Measurements from ENCODE around the gene SDE2. TPM values are rescaled to one million over a fixed set of nuclear protein-coding genes. Genes with fewer than 3 reads are reported as not detected.

SDE2 gene
- total RNA-seq, 1 donor from 2014 or later: 21.5 TPM

GRCh38 chr1:226041419-226041818 is 42.3 kb upstream of the SDE2 start:
- Mint-ChIP-seq H3K27ac (no peak overlapping the region), H3K27me3 (ENCODE audit: low read depth) (no peaks in the 10 kb centered on the region), H3K9me3 (no peaks in the 10 kb centered on the region), H3K4me1 (peaks cover 4% of the 10 kb centered on the region), H3K4me3 (no peak overlapping the region), H3K36me3 (peaks cover 4% of the 10 kb centered on the region)
- TF ChIP-seq CTCF (IDR thresholded peaks at IDR 0.05; ENCODE audit: unreplicated experiment): no peak
- DNase-seq (ENCODE audit: low spot score in 2 of 2, unreplicated experiment in 2 of 2): no peak

- no peak for DNase-seq (ENCODE audit: low spot score in 2 of 2, unreplicated experiment in 2 of 2)
- Mint-ChIP-seq H3K27me3 (ENCODE audit: low read depth) (no peaks in the 10 kb centered on the region), H3K4me1 (peaks cover 4% of the 10 kb centered on the region), H3K4me3 (no peak overlapping the region), H3K36me3 (no peaks in the 10 kb centered on the region), H3K27ac (no peak overlapping the region), H3K9me3 (no peaks in the 10 kb centered on the region)
- TF ChIP-seq CTCF (IDR thresholded peaks at IDR 0.05; ENCODE audit: unreplicated experiment): no peak
Measured at GRCh38 chr1:226038661-226039060, 39.5 kb upstream of the SDE2 start.

- peaks cover 4% of the 10 kb centered on the region for H3K4me1 Mint-ChIP-seq
- no peaks in the 10 kb centered on the region for H3K27me3 Mint-ChIP-seq (ENCODE audit: low read depth)
- H3K27ac Mint-ChIP-seq: no peak overlapping the region
- H3K9me3 Mint-ChIP-seq: no peaks in the 10 kb centered on the region
- TF ChIP-seq CTCF (IDR thresholded peaks at IDR 0.05; ENCODE audit: unreplicated experiment): no peak
- no peak overlapping the region for H3K4me3 Mint-ChIP-seq
- no peak for DNase-seq (ENCODE audit: low spot score in 2 of 2, unreplicated experiment in 2 of 2)
- H3K36me3 Mint-ChIP-seq: no peaks in the 10 kb centered on the region
Measured at GRCh38 chr1:226035915-226036314, 36.8 kb upstream of the SDE2 start.

- peaks cover 4% of the 10 kb centered on the region for H3K4me1 Mint-ChIP-seq
- no peak overlapping the region for H3K27ac Mint-ChIP-seq
- no peak for DNase-seq (ENCODE audit: low spot score in 2 of 2, unreplicated experiment in 2 of 2)
- H3K36me3 Mint-ChIP-seq: no peaks in the 10 kb centered on the region
- H3K27me3 Mint-ChIP-seq (ENCODE audit: low read depth): no peaks in the 10 kb centered on the region
- no peak for TF ChIP-seq CTCF (IDR thresholded peaks at IDR 0.05; ENCODE audit: unreplicated experiment)
- H3K9me3 Mint-ChIP-seq: no peaks in the 10 kb centered on the region
- no peak overlapping the region for H3K4me3 Mint-ChIP-seq
Measured at GRCh38 chr1:226034482-226034881, 35.3 kb upstream of the SDE2 start.

GRCh38 chr1:226033991-226034390 is 34.8 kb upstream of the SDE2 start:
- Mint-ChIP-seq H3K36me3 (no peaks in the 10 kb centered on the region), H3K27ac (no peak overlapping the region), H3K4me3 (no peak overlapping the region), H3K27me3 (ENCODE audit: low read depth) (no peaks in the 10 kb centered on the region), H3K9me3 (no peaks in the 10 kb centered on the region), H3K4me1 (peaks cover 4% of the 10 kb centered on the region)
- DNase-seq (ENCODE audit: low spot score in 2 of 2, unreplicated experiment in 2 of 2): no peak
- no peak for TF ChIP-seq CTCF (IDR thresholded peaks at IDR 0.05; ENCODE audit: unreplicated experiment)

- Mint-ChIP-seq H3K27me3 (ENCODE audit: low read depth) (no peaks in the 10 kb centered on the region), H3K4me3 (no peak overlapping the region), H3K27ac (no peak overlapping the region), H3K4me1 (peaks cover 4% of the 10 kb centered on the region), H3K9me3 (no peaks in the 10 kb centered on the region), H3K36me3 (no peaks in the 10 kb centered on the region)
- no peak for TF ChIP-seq CTCF (IDR thresholded peaks at IDR 0.05; ENCODE audit: unreplicated experiment)
- DNase-seq (ENCODE audit: low spot score in 2 of 2, unreplicated experiment in 2 of 2): no peak
Measured at GRCh38 chr1:226033582-226033981, 34.4 kb upstream of the SDE2 start.
